Measurements from ENCODE around the gene NOL4L. TPM values are rescaled to one million over a fixed set of nuclear protein-coding genes. Genes with fewer than 3 reads are reported as not detected.

Gene NOL4L
- total RNA-seq, 1 donor from 2014 or later, result 30.5 TPM

GRCh38 chr20:32427996-32428395 is 157.1 kb downstream of the NOL4L start:
- Mint-ChIP-seq H3K36me3 (ENCODE audit: unreplicated experiment) (peaks cover 52% of the 10 kb centered on the region), H3K27ac (ENCODE audit: unreplicated experiment) (no peak overlapping the region), H3K4me3 (ENCODE audit: unreplicated experiment) (no peak overlapping the region), H3K9me3 (ENCODE audit: unreplicated experiment) (no peaks in the 10 kb centered on the region), H3K4me1 (ENCODE audit: unreplicated experiment) (no peaks in the 10 kb centered on the region), H3K27me3 (ENCODE audit: unreplicated experiment) (no peaks in the 10 kb centered on the region)
- DNase-seq (ENCODE audit: extremely low spot score, unreplicated experiment), result no peak
- no peak for TF ChIP-seq CTCF (IDR thresholded peaks at IDR 0.05)

- peak overlapping the region; percentile 35 for H3K27ac Mint-ChIP-seq (ENCODE audit: unreplicated experiment)
- DNase-seq (ENCODE audit: extremely low spot score, unreplicated experiment), result no peak
- H3K27me3 Mint-ChIP-seq (ENCODE audit: unreplicated experiment), result no peaks in the 10 kb centered on the region
- H3K4me1 Mint-ChIP-seq (ENCODE audit: unreplicated experiment), result peaks cover 8% of the 10 kb centered on the region
- H3K4me3 Mint-ChIP-seq (ENCODE audit: unreplicated experiment), result no peak overlapping the region
- peaks cover 13% of the 10 kb centered on the region for H3K36me3 Mint-ChIP-seq (ENCODE audit: unreplicated experiment)
- TF ChIP-seq CTCF (IDR thresholded peaks at IDR 0.05), result no peak
- H3K9me3 Mint-ChIP-seq (ENCODE audit: unreplicated experiment), result no peaks in the 10 kb centered on the region
Measured at GRCh38 chr20:32421290-32421689, 163.8 kb downstream of the NOL4L start.

GRCh38 chr20:32418376-32418775 is 166.8 kb downstream of the NOL4L start:
- Mint-ChIP-seq H3K9me3 (ENCODE audit: unreplicated experiment) (no peaks in the 10 kb centered on the region), H3K27ac (ENCODE audit: unreplicated experiment) (no peak overlapping the region), H3K4me3 (ENCODE audit: unreplicated experiment) (no peak overlapping the region), H3K36me3 (ENCODE audit: unreplicated experiment) (peaks cover 6% of the 10 kb centered on the region), H3K4me1 (ENCODE audit: unreplicated experiment) (peaks cover 23% of the 10 kb centered on the region), H3K27me3 (ENCODE audit: unreplicated experiment) (no peaks in the 10 kb centered on the region)
- TF ChIP-seq CTCF (IDR thresholded peaks at IDR 0.05), result no peak
- DNase-seq (ENCODE audit: extremely low spot score, unreplicated experiment), result no peak

GRCh38 chr20:32416206-32416605 is 168.9 kb downstream of the NOL4L start:
- Mint-ChIP-seq H3K9me3 (ENCODE audit: unreplicated experiment) (no peaks in the 10 kb centered on the region), H3K36me3 (ENCODE audit: unreplicated experiment) (peaks cover 6% of the 10 kb centered on the region), H3K4me1 (ENCODE audit: unreplicated experiment) (peaks cover 26% of the 10 kb centered on the region), H3K27ac (ENCODE audit: unreplicated experiment) (no peak overlapping the region), H3K27me3 (ENCODE audit: unreplicated experiment) (no peaks in the 10 kb centered on the region), H3K4me3 (ENCODE audit: unreplicated experiment) (no peak overlapping the region)
- TF ChIP-seq CTCF (IDR thresholded peaks at IDR 0.05), result no peak
- DNase-seq (ENCODE audit: extremely low spot score, unreplicated experiment), result no peak

- no peaks in the 10 kb centered on the region for H3K9me3 Mint-ChIP-seq (ENCODE audit: unreplicated experiment)
- H3K27ac Mint-ChIP-seq (ENCODE audit: unreplicated experiment), result peak overlapping the region; percentile 1
- H3K4me1 Mint-ChIP-seq (ENCODE audit: unreplicated experiment), result peaks cover 23% of the 10 kb centered on the region
- peaks cover 6% of the 10 kb centered on the region for H3K36me3 Mint-ChIP-seq (ENCODE audit: unreplicated experiment)
- no peak overlapping the region for H3K4me3 Mint-ChIP-seq (ENCODE audit: unreplicated experiment)
- H3K27me3 Mint-ChIP-seq (ENCODE audit: unreplicated experiment), result no peaks in the 10 kb centered on the region
- no peak for TF ChIP-seq CTCF (IDR thresholded peaks at IDR 0.05)
- DNase-seq (ENCODE audit: extremely low spot score, unreplicated experiment), result no peak
Measured at GRCh38 chr20:32415494-32415893, 169.6 kb downstream of the NOL4L start.
